Kidney (tissue), 14 donors: ENCODE results near the gene ACVR1. TPM values are rescaled to one million over a fixed set of nuclear protein-coding genes. Genes with fewer than 3 reads are reported as not detected.
A peak's percentile ranks its signal among the peaks of the same experiment; 100 is the strongest.

Experiments
- DNase-seq, 5 donors: peaks; one replicate each; pipeline ENCODE4 v3.0.0-alpha.2; 2013 to 2020
- FAIRE-seq: peaks from 2 replicates; lab custom pipeline; 2012; peaks lifted over from hg19 to GRCh38; lab: Jason Lieb, UNC
- H3K27ac ChIP-seq, 2 donors: one replicate each; pipeline ENCODE4 v1.7.0; 2013; ENCODE audit warnings: low read depth in 2 of 2, low read length in 2 of 2, inconsistent platforms in 1 of 2
- H3K27me3 ChIP-seq: one replicate; pipeline ENCODE4 v1.7.1; 2013; ENCODE audit warnings: low read length, inconsistent platforms; ENCODE audit not compliant: control insufficient read depth, insufficient read depth
- H3K36me3 ChIP-seq, 3 donors: one replicate each; pipeline versions ENCODE4 v1.7.0 to v1.7.1; 2013; ENCODE audit warnings: low read length in 3 of 3, control low read depth in 1 of 3, inconsistent platforms in 1 of 3; ENCODE audit not compliant: insufficient read depth in 3 of 3, control insufficient read depth in 2 of 3
- H3K4me1 ChIP-seq, 3 donors: one replicate each; pipeline versions ENCODE4 v1.7.0 to v1.7.1; 2013; ENCODE audit warnings: low read length in 3 of 3, inconsistent platforms in 1 of 3, low read depth in 1 of 3; ENCODE audit not compliant: control insufficient read depth in 2 of 3, insufficient read depth in 2 of 3
- H3K4me3 ChIP-seq, 3 donors: one replicate each; pipeline versions ENCODE4 v1.7.0 to v1.8.1; 2013; ENCODE audit warnings: low read length in 3 of 3, control low read depth in 1 of 3, inconsistent platforms in 1 of 3
- H3K9ac ChIP-seq, 3 donors: one replicate each; pipeline versions ENCODE4 v1.7.0 to v1.7.1; 2013; ENCODE audit warnings: low read length in 3 of 3, control low read depth in 1 of 3, inconsistent platforms in 1 of 3
- H3K9me3 ChIP-seq, 3 donors: one replicate each; pipeline versions ENCODE4 v1.7.0 to v1.7.1; 2013; ENCODE audit warnings: low read length in 3 of 3, control low read depth in 1 of 3, inconsistent platforms in 1 of 3; ENCODE audit not compliant: control insufficient read depth in 2 of 3, insufficient read depth in 1 of 3
- CTCF ChIP-seq: IDR thresholded peaks from 3 replicates; pipeline ENCODE4 v1.5.1; 2012; ENCODE audit warnings: mild to moderate bottlenecking, moderate library complexity, borderline replicate concordance; ENCODE audit not compliant: insufficient read depth; ENCODE audit errors: extremely low read depth
- intact Hi-C: fragments of 100-400 bp; cut with DNase I; formaldehyde crosslinking; loops from one replicate; pipeline ENCODE4 v1.11.1; 2022
- polyA plus RNA-seq: library from polyadenylated mRNA; stranded (reverse); fragments of 350-450 nt; fragmentation: Illumina TruSeq; extraction: RNeasy Lipid Tissue Mini Kit (QIAGEN cat#74804); gene quantifications from one replicate; pipeline ENCODE4 v1.2.3, GENCODE V29; 2014; ENCODE audit warnings: low read depth, low replicate concordance; ENCODE audit not compliant: insufficient read depth
- total RNA-seq: library from RNA; stranded (reverse); fragmentation: NEBNext Ultra II Directional; extraction: Animal tissue kit (Norgen Biotek cat#: 25700); gene quantifications from one replicate; pipeline ENCODE4 v1.2.1, GENCODE V29; 2021
- donor health status: control.
- donor health status: control.
- donor health status: control.
- donor health status: control.
- donor health status: control.
- donor health status: DM: yes; HTN: yes; CAD: no.
- donor health status: Normal renal cell carcinoma (clear cell type).

ACVR1 gene
- total and polyA plus RNA-seq, 2 donors from 2014 or later, result 16.3 to 38.3 TPM

GRCh38 chr2:157843935-157844334, 32.2 kb downstream of the ACVR1 start:
- no peak for DNase-seq
- Histone ChIP-seq H3K9me3 (no peaks in the 10 kb centered on the region), H3K9ac (no peak overlapping the region), H3K27ac (no peak overlapping the region), H3K36me3 (no peaks in the 10 kb centered on the region), H3K4me1 (peaks cover 6 to 56% (median 30%) of the 10 kb centered on the region in 3 donors), H3K4me3 (no peak overlapping the region), H3K27me3 (no peaks in the 10 kb centered on the region)
- intact Hi-C loops, result no loop called here
- no peak for TF ChIP-seq CTCF
- FAIRE-seq, result no peak

GRCh38 chr2:157843081-157843480, 33.0 kb downstream of the ACVR1 start:
- Histone ChIP-seq H3K27me3 (no peaks in the 10 kb centered on the region), H3K9ac (no peak overlapping the region), H3K27ac (peak overlapping the region in 1 of 2 donors; percentile 42), H3K4me1 (peaks cover 12 to 64% (median 34%) of the 10 kb centered on the region in 3 donors), H3K36me3 (no peaks in the 10 kb centered on the region), H3K4me3 (no peak overlapping the region), H3K9me3 (no peaks in the 10 kb centered on the region)
- no peak for FAIRE-seq
- intact Hi-C loops, result no loop called here
- TF ChIP-seq CTCF, result no peak
- no peak for DNase-seq

- no peaks in the 10 kb centered on the region for H3K27me3 ChIP-seq
- intact Hi-C loops, result no loop called here
- no peaks in the 10 kb centered on the region for H3K9me3 ChIP-seq
- no peak for DNase-seq
- no peaks in the 10 kb centered on the region for H3K36me3 ChIP-seq
- peaks cover 17 to 66% (median 39%) of the 10 kb centered on the region in 3 donors for H3K4me1 ChIP-seq
- H3K4me3 ChIP-seq, result no peak overlapping the region
- H3K27ac ChIP-seq, result peak overlapping the region; percentile 43 to 54
- no peak for TF ChIP-seq CTCF
- no peak overlapping the region for H3K9ac ChIP-seq
- no peak for FAIRE-seq
Measured at GRCh38 chr2:157842106-157842879, 33.8 kb downstream of the ACVR1 start.
